Fibroblast of pulmonary artery (primary cell): Measurements from ENCODE around the gene PLXNB1.
"Not testable (repeated sequence)": the region's sequence is repeated elsewhere in the genome, so short reads cannot be mapped to it uniquely, and the experiment has no call there.

ENCODE experiments used
- DNase-seq: peaks from one replicate; pipeline ENCODE4 v3.0.0-alpha.2; 2010; ENCODE audit warnings: low read depth
- H3K4me3 ChIP-seq: replicated peaks from 2 replicates; pipeline ENCODE4 v1.5.1; 2011; ENCODE audit warnings: low read depth, mild to moderate bottlenecking, control low read depth, low read length, moderate library complexity
- TF ChIP-seq, protein P1 (sequence below): IDR thresholded peaks from 2 replicates; pipeline ENCODE4 v1.5.1; 2011; ENCODE audit warnings: mild to moderate bottlenecking, control low read depth, low read length, inconsistent platforms; ENCODE audit errors: missing control alignments

Gene PLXNB1

DNA sequence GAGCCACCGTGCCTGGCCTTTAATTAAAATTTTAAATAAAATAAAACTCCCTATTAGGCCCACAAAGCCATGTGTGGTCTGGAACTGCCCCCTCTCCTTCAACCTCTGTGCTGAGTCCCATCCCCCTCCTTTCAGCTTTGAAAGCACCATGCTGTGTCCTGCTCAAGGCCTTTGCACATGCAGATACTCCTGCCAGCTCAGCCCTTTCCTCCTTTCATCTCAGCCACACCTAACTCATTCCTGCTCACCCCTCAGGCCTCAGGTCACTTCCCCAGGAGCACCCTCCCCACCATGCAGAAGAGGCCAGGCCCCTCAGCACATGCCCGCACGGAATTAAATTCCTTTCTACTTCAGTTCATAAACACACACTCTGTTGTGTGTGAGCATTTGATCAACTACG lies 44.7 kb upstream of the PLXNB1 start:
- DNase-seq: no peak
- no peak overlapping the region for H3K4me3 ChIP-seq
- TF ChIP-seq, protein P1, sequence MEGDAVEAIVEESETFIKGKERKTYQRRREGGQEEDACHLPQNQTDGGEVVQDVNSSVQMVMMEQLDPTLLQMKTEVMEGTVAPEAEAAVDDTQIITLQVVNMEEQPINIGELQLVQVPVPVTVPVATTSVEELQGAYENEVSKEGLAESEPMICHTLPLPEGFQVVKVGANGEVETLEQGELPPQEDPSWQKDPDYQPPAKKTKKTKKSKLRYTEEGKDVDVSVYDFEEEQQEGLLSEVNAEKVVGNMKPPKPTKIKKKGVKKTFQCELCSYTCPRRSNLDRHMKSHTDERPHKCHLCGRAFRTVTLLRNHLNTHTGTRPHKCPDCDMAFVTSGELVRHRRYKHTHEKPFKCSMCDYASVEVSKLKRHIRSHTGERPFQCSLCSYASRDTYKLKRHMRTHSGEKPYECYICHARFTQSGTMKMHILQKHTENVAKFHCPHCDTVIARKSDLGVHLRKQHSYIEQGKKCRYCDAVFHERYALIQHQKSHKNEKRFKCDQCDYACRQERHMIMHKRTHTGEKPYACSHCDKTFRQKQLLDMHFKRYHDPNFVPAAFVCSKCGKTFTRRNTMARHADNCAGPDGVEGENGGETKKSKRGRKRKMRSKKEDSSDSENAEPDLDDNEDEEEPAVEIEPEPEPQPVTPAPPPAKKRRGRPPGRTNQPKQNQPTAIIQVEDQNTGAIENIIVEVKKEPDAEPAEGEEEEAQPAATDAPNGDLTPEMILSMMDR: no peak

- not testable (repeated sequence) for DNase-seq
Measured at GRCh38 chr3:48474031-48474430, 44.1 kb upstream of the PLXNB1 start.

GRCh38 chr3:48473617-48473952 lies 43.7 kb upstream of the PLXNB1 start:
- H3K4me3 ChIP-seq: no peak overlapping the region
- TF ChIP-seq, protein P1: no peak
- no peak for DNase-seq

More at GRCh38 chr3:48474031-48474430, 44.1 kb upstream of the PLXNB1 start:
- H3K4me3 ChIP-seq: not testable (repeated sequence)

GRCh38 chr3:48472923-48473616 lies 43.2 kb upstream of the PLXNB1 start:
- peak overlapping the region; percentile 92 for H3K4me3 ChIP-seq
- DNase-seq: peak; percentile 93
- TF ChIP-seq, protein P1: peak; percentile 40

GRCh38 chr3:48472673-48472922 lies 42.7 kb upstream of the PLXNB1 start:
- DNase-seq: no peak
- TF ChIP-seq, protein P1: no peak
- peak overlapping the region; percentile 92 for H3K4me3 ChIP-seq

GRCh38 chr3:48470286-48470685 lies 40.4 kb upstream of the PLXNB1 start:
- H3K4me3 ChIP-seq: no peak overlapping the region

DNA sequence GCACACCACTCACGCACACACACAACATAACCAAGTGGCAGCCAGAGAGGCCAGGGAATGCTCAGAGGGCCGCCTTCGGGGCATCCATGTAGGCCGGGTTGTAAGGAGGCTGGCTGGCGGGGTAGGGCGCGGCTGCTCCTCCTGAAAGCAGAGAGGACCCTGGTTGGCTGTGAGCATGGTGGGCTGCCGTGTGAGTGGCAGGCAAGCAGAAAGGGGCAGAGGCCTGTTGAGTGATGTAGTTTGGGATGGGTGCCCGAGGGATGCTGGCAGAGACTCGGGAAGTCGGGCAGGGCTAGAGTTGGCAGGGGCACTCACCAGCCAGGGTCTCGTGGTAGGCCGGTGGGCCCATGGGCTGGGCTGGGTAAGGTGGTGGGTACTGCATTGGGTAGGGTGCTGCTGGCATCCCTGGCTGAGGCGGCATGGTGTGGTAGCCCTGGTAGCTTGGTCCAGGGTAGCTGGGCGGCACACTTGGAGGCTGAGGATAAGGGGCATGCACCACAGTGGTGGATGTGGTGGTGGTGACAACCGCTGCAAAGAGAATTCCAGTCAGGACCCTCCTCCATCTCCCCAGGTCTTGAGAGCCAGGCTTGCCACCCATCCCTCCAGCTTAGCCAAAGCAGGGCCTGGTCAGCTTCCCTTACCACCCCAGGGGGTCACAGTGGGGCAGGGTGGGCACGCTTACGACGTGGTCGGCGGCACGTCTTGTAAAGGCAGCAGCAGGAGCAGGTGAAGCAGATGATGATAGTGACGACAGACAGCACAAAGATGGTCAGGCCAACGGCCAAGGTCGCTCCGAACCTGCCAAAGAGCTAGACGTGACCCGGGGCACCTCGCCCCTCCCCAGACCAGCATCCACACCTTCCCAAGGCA lies 39.4 kb upstream of the PLXNB1 start:
- TF ChIP-seq, protein P1: no peak
- no peak overlapping the region for H3K4me3 ChIP-seq
- no peak for DNase-seq

More at GRCh38 chr3:48470286-48470685, 40.4 kb upstream of the PLXNB1 start:
- DNase-seq: no peak
- TF ChIP-seq, protein P1: no peak
